HG02852 (cell line): ENCODE results near the gene PRKCZ.

Source experiments
- ATAC-seq: cut with Tn5 transposase; IDR thresholded peaks from one replicate; pipeline ENCODE4 v1.9.1; 2021; ENCODE audit warnings: mild to moderate bottlenecking, moderate library complexity; ENCODE audit not compliant: unreplicated experiment

Gene PRKCZ

GRCh38 chr1:2049718-2050431 lies at the start of gene PRKCZ:
TSS of gene PRKCZ (plus strand) at chr1:2050411. CDS start at chr1:2050631, 220 bp downstream.
- ATAC-seq: no peak

DNA sequence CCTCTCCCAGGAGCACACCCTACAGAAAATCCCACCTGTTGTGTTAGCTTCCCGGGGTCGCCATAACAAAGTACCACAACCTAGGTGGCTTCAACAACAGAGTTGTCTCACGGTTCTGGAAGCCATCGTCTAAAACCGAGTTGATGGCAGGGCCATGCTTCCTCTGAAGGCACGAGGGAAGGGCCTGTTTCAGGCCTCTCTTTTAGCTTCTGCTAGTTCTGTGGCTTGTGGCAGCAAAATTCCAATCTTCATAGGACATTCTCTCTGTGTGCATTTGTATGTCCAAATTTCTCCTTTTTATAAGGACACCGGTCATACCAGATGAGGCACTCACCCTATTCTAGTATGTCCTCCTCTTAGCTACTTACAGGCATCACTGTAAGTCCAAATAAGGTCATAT lies 49.8 kb upstream of the PRKCZ start:
- ATAC-seq: no peak

DNA sequence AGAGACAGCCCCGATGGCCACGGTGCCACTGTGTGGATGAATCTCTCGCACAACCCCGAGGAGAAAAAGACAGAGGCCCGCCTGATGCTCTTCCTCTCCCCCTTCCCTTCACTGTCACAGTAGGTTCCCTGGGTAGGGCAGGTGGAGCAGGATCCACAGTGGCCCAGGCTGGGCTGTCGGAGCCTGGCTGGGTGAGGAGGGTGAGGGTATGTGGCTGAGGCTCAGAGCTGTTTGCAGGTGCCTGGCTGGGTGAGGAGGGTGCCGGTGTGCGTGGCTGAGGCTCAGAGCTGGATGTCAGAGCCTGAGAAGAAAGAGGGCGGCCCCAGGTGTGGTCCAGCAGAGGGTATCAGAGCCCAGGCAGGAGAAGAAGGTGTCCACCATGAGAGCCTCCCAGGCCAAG lies 49.4 kb upstream of the PRKCZ start:
- no peak for ATAC-seq

- ATAC-seq: no peak
Measured at GRCh38 chr1:2001773-2002411, 48.3 kb upstream of the PRKCZ start.

DNA sequence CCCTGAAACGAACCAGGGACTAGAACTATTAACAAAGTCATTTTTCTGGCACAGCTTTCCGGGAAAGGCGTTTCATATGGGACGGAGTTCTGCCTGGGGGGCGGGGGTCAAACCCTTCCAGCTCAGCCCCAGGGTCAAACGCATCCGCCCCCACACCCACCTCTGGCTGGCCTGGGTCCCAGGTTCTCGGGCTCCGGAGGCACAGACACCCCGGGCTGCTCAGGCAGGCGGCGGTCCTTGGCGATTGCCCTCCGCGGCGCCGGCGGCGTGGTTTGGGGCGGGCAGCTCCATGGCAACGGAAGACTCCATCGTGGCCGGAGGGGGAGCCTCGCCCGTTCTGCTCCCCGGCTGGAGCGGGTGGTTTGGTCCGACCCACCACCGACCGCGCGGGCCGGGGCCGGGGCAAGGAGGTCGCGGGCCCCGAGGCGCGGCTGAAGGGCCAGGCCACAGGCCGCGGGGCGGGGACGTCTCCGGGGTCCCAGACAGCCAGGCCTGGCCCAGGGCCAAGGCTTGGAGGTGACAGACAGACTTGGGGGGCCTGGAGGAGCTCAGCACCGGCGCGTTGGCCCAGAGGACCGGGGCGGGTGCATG lies 46.6 kb upstream of the PRKCZ start, which contains the start of gene CFAP74:
CFAP74 (minus strand) TSS at position 246 of the 591 bp plus-strand sequence. CDS start 12,830 bp downstream, outside the sequence.
- no peak for ATAC-seq

- ATAC-seq: no peak
Measured at GRCh38 chr1:2004856-2005255, 45.4 kb upstream of the PRKCZ start.

DNA sequence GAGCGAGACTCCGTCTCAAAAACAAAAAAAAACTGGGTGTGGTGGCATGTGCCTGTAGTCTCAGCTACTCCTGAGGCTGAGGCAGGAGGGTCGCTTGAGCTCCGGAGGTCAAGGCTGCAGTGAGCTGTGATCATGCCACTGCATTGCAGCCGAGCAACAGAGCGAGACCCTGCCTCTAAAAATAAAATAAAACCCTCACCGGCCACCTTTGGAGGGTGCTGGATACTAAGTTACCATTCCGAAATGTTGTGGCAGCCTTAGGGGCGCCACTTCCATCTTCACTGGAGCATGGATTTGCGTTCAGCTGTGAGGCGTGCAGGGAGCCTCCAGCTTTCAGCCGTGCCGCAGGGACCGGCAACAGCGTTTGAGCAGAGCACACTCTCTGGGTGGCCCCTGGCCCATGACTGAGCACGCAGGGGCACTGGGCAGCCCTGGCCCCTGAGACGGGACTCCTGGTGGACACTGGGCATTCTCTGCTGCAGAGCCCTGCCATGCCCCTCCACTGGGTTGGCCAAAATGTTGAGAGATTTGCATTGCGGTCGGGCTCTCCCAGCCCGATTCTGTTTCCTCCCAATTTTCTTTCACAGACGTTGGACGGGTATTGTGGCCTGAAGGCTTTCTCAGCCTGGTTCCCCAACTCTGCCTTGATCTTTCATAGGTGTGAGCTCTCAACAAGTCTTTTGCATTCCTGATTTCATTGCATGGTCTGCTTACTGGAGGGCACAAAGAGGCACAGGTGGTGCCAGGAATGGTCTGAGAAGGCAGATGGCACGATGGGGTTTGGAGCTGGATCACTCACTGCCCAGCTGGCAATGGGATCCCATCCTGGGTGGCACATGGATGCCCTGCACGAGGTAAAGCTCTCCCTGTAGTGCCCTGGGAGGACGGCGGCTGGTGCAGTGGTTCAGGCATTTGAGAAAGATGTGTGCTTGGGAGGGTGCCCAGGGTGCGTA lies 40.8 kb upstream of the PRKCZ start:
- ATAC-seq: no peak

DNA sequence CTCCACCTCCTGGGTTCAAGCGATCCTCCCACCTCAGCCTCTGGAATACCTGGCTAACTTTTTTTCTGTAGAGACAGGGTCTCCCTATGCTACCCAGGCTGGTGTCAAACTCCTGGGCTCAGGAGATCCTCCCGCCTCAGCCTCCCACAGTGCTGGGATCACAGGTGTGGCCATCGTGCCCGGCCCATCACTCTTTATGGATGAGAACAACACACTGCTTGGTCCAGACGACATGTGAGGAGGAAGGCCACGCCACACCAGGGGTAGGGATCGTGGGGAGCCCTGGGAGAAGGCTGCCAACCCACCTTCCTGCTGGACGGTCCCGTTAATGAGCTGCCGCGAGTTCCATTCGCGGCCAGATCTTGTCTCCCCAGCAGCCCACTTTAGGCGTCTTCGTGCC lies 36.0 kb upstream of the PRKCZ start:
- ATAC-seq: no peak

GRCh38 chr1:2014741-2015735 lies 35.2 kb upstream of the PRKCZ start:
- no peak for ATAC-seq

DNA sequence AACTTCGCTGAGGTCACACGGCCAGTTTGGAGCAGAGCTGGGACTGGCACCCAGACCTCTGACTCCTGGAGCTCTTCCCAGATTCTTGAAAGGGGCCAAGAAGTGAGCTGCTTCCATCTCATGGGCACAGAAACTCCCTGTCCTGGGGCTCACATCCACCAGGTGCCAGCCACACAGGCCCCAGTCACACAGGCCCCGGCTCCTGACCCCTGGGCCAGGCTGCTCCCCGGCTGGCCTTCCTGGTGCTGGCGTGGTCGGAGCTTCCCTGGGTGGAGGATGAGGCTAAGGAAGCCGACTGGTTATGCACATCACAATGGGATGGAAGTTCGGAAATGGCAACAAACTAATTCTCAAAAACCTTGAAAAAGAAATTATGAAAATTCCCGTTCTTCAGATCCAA lies 34.1 kb upstream of the PRKCZ start:
- ATAC-seq: no peak

- no peak for ATAC-seq
Measured at GRCh38 chr1:2018217-2019171, 31.7 kb upstream of the PRKCZ start.

- ATAC-seq: no peak
Measured at GRCh38 chr1:2019172-2019543, 31.1 kb upstream of the PRKCZ start, which contains the start of gene GABRD. TSS of gene GABRD (plus strand) at chr1:2019345. CDS start at chr1:2019424, 79 bp downstream.

- ATAC-seq: no peak
Measured at GRCh38 chr1:2019571-2020309, 30.5 kb upstream of the PRKCZ start.

GRCh38 chr1:2020310-2020655 lies 29.9 kb upstream of the PRKCZ start:
- ATAC-seq: no peak

DNA sequence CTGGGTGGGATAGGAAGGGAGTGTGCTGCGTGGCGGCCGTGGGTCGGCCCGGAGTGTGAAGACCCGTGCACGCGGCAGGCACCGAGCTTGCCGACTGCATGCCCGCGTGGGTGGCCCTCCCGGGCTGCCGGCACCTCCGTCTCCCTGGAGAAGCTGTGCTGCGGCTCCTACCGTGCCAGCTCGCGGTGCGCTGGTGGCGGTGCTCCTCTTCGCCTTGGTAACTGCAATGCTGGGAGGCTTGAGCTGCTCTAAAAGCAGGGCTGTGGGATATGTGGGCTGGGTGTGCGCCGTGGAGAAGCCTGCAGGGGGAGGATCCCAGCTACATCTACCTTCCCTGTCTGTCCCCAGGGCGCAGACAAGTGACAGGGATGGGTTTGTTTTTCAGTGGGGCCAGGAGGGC lies 28.7 kb upstream of the PRKCZ start:
- no peak for ATAC-seq

GRCh38 chr1:2022063-2022770 lies 28.0 kb upstream of the PRKCZ start:
- ATAC-seq: no peak

- ATAC-seq: no peak
Measured at GRCh38 chr1:2023187-2023586, 27.0 kb upstream of the PRKCZ start.
